ENCODE results near the gene ERBB2. TPM values are rescaled to one million over a fixed set of nuclear protein-coding genes. Genes with fewer than 3 reads are reported as not detected.

Gene ERBB2
- total and polyA plus RNA-seq, 2 of the 13 experiments (the other 11 are each of a cell fraction or from before 2014, with no cell fraction given): 57.7 to 64.1 TPM

- no peak for TF ChIP-seq TCF7L2 (IDR thresholded peaks at IDR 0.05; ENCODE audit: low read depth, low read length)
- TF ChIP-seq ZNF639 (CRISPR knock-in tag; conservative IDR thresholded peaks at IDR 0.05): 0 out of 2 replicates have a peak, but pooled peaks have one; percentile 40
- TF ChIP-seq ZNF446 (CRISPR knock-in tag; IDR thresholded peaks at IDR 0.05): no peak; the same call in 1 of the 2 replicates
- no peak; the same call in 1 of the 2 replicates for TF ChIP-seq ZFP36L1 (CRISPR knock-in tag; IDR thresholded peaks at IDR 0.05)
- peak; percentile 54 for TF ChIP-seq ERF (CRISPR knock-in tag; IDR thresholded peaks at IDR 0.05)
- TF ChIP-seq ZBTB21 (CRISPR knock-in tag; IDR thresholded peaks at IDR 0.05): no peak; the same call in 1 of the 2 replicates
- peak; percentile 85; the same call in 1 of the 2 replicates for TF ChIP-seq STAT5B (CRISPR knock-in tag; IDR thresholded peaks at IDR 0.05)
- TF ChIP-seq, protein P1, sequence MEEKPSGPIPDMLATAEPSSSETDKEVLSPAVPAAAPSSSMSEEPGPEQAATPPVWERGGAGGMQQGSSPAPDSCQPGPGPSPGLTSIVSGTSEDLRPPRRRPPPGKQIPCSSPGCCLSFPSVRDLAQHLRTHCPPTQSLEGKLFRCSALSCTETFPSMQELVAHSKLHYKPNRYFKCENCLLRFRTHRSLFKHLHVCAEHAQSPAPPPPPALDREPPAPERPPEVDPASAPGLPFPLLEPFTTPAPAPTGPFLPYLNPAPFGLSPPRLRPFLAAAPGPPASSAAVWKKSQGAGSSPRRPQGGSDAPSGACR (CRISPR knock-in tag; IDR thresholded peaks at IDR 0.05): no peak; the same call in 1 of the 2 replicates
- TF ChIP-seq ZFX (CRISPR knock-in tag; IDR thresholded peaks at IDR 0.05; ENCODE audit: low read depth): peak; percentile 93
- no peak for TF ChIP-seq SCMH1 (CRISPR knock-in tag; IDR thresholded peaks at IDR 0.05; ENCODE audit: borderline replicate concordance)
- TF ChIP-seq ZFP36 (IDR thresholded peaks at IDR 0.05; ENCODE audit: borderline replicate concordance, low read depth, low read length, partially characterized antibody): no peak
- TF ChIP-seq HIVEP1 (CRISPR knock-in tag; IDR thresholded peaks at IDR 0.05): peak; percentile 95
- TF ChIP-seq PHF5A (CRISPR knock-in tag; IDR thresholded peaks at IDR 0.05; ENCODE audit: low read depth, unreplicated experiment): peak; percentile 80
- TF ChIP-seq TRIM24 (CRISPR knock-in tag; IDR thresholded peaks at IDR 0.05): no peak
- TF ChIP-seq SIX1 (CRISPR knock-in tag; IDR thresholded peaks at IDR 0.05; ENCODE audit: borderline replicate concordance): no peak
- TF ChIP-seq SOX13 (IDR thresholded peaks at IDR 0.05): no peak
- TF ChIP-seq SOX13 (CRISPR knock-in tag; conservative IDR thresholded peaks at IDR 0.05 in 1 of 2, IDR thresholded peaks at IDR 0.05 in 1 of 2): peak; percentile 40 to 68; a peak in 1 of 4 replicates
- peak; percentile 43; the same call in 1 of the 2 replicates for TF ChIP-seq ZNF550 (CRISPR knock-in tag; IDR thresholded peaks at IDR 0.05; ENCODE audit: borderline replicate concordance)
- no peak for TF ChIP-seq ZSCAN22 (CRISPR knock-in tag; IDR thresholded peaks at IDR 0.05)
- TF ChIP-seq NFKBIZ (CRISPR knock-in tag; IDR thresholded peaks at IDR 0.05): peak; percentile 64; the same call in 1 of the 2 replicates
- TF ChIP-seq SMYD3 (CRISPR knock-in tag; IDR thresholded peaks at IDR 0.05): 0 out of 2 replicates have a peak, but pooled peaks have one; percentile 18
- peak; percentile 26 for TF ChIP-seq DBP (CRISPR knock-in tag; IDR thresholded peaks at IDR 0.05; ENCODE audit: not compliant biosample characterization)
- TF ChIP-seq HOXA9 (CRISPR knock-in tag; IDR thresholded peaks at IDR 0.05; ENCODE audit: borderline replicate concordance): no peak
- TF ChIP-seq ZNF17 (CRISPR knock-in tag; IDR thresholded peaks at IDR 0.05): no peak
- peak; percentile 82 for TF ChIP-seq GABPB1 (CRISPR knock-in tag; IDR thresholded peaks at IDR 0.05)
- TF ChIP-seq ZNF362 (CRISPR knock-in tag; IDR thresholded peaks at IDR 0.05; ENCODE audit: borderline replicate concordance): 0 out of 2 replicates have a peak, but pooled peaks have one; percentile 23
Measured at GRCh38 chr17:39738983-39739884, 39.4 kb downstream of the ERBB2 start (continued).
